HCT116 (cell line): ENCODE data around the gene FASLG.
"Not testable (repeated sequence)": the region's sequence is repeated elsewhere in the genome, so short reads cannot be mapped to it uniquely, and the experiment has no call there.

ENCODE experiments used
- CTCF ChIP-seq, 3 experiments: fragments of 200-600 bp in 1 of 3; sonication (generic) in 1 of 3; IDR thresholded peaks in 2 of 3; conservative IDR thresholded peaks in 1 of 3; 2 replicates each; pipeline ENCODE4 v1.5.1; 2012 to 2017; ENCODE audit warnings: low read depth in 2 of 3, low read length in 2 of 3, antibody characterized with exemption in 1 of 3, borderline replicate concordance in 1 of 3, control low read depth in 1 of 3, mild to moderate bottlenecking in 1 of 3, mixed read lengths in 1 of 3, mixed run types in 1 of 3, moderate library complexity in 1 of 3; ENCODE audit not compliant: insufficient read depth in 1 of 3
- EZH2 ChIP-seq: fragments of 200-600 bp; sonication (generic); IDR thresholded peaks from 2 replicates; pipeline ENCODE4 v1.6.1; 2017; ENCODE audit warnings: antibody characterized with exemption, mixed run types
- POLR2A ChIP-seq: IDR thresholded peaks from 2 replicates; pipeline ENCODE4 v1.7.0; 2011; ENCODE audit warnings: borderline replicate concordance; ENCODE audit not compliant: insufficient read depth, insufficient read length; ENCODE audit errors: extremely low read depth
- SIN3A ChIP-seq: IDR thresholded peaks from 2 replicates; pipeline ENCODE4 v1.6.1; 2012; ENCODE audit warnings: low read depth
- SP1 ChIP-seq: IDR thresholded peaks from 2 replicates; pipeline ENCODE4 v1.6.1; 2012; ENCODE audit warnings: low read depth
- YY1 ChIP-seq: IDR thresholded peaks from 2 replicates; pipeline ENCODE4 v1.6.1; 2011; ENCODE audit warnings: low read length, low read depth, moderate library complexity, mild to moderate bottlenecking; ENCODE audit not compliant: insufficient replicate concordance; ENCODE audit errors: extremely low read depth
- ZFX ChIP-seq: fragments of 450-650 bp; IDR thresholded peaks from 2 replicates; pipeline ENCODE4 v1.6.1; 2017
- TF ChIP-seq, protein P1 (sequence below): IDR thresholded peaks from 2 replicates; pipeline ENCODE4 v1.6.1; 2012; ENCODE audit warnings: low read depth
- TF ChIP-seq, protein P2 (sequence below): IDR thresholded peaks from 2 replicates; pipeline ENCODE4 v1.6.1; 2012

GRCh38 chr1:172688428-172689085 is 29.7 kb downstream of the FASLG start:
- not testable (repeated sequence) for TF ChIP-seq CTCF (IDR thresholded peaks at IDR 0.05 in 2 of 3, conservative IDR thresholded peaks at IDR 0.05 in 1 of 3; ENCODE audit: borderline replicate concordance in 1 of 3, insufficient read depth in 1 of 3, low read depth in 2 of 3, low read length in 2 of 3); POLR2A; SIN3A; SP1; YY1; EZH2; ZFX
- TF ChIP-seq, protein P1, sequence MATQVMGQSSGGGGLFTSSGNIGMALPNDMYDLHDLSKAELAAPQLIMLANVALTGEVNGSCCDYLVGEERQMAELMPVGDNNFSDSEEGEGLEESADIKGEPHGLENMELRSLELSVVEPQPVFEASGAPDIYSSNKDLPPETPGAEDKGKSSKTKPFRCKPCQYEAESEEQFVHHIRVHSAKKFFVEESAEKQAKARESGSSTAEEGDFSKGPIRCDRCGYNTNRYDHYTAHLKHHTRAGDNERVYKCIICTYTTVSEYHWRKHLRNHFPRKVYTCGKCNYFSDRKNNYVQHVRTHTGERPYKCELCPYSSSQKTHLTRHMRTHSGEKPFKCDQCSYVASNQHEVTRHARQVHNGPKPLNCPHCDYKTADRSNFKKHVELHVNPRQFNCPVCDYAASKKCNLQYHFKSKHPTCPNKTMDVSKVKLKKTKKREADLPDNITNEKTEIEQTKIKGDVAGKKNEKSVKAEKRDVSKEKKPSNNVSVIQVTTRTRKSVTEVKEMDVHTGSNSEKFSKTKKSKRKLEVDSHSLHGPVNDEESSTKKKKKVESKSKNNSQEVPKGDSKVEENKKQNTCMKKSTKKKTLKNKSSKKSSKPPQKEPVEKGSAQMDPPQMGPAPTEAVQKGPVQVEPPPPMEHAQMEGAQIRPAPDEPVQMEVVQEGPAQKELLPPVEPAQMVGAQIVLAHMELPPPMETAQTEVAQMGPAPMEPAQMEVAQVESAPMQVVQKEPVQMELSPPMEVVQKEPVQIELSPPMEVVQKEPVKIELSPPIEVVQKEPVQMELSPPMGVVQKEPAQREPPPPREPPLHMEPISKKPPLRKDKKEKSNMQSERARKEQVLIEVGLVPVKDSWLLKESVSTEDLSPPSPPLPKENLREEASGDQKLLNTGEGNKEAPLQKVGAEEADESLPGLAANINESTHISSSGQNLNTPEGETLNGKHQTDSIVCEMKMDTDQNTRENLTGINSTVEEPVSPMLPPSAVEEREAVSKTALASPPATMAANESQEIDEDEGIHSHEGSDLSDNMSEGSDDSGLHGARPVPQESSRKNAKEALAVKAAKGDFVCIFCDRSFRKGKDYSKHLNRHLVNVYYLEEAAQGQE, result not testable (repeated sequence)
- TF ChIP-seq, protein P2, sequence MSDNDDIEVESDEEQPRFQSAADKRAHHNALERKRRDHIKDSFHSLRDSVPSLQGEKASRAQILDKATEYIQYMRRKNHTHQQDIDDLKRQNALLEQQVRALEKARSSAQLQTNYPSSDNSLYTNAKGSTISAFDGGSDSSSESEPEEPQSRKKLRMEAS, result not testable (repeated sequence)
